IPS DF 19.7 (cell line): ENCODE data around the gene KLHDC4.

Experiments used
- DNase-seq: peaks from one replicate; pipeline ENCODE4 v3.0.0-alpha.2; 2013; ENCODE audit warnings: low read depth, low spot score

Gene KLHDC4

DNA sequence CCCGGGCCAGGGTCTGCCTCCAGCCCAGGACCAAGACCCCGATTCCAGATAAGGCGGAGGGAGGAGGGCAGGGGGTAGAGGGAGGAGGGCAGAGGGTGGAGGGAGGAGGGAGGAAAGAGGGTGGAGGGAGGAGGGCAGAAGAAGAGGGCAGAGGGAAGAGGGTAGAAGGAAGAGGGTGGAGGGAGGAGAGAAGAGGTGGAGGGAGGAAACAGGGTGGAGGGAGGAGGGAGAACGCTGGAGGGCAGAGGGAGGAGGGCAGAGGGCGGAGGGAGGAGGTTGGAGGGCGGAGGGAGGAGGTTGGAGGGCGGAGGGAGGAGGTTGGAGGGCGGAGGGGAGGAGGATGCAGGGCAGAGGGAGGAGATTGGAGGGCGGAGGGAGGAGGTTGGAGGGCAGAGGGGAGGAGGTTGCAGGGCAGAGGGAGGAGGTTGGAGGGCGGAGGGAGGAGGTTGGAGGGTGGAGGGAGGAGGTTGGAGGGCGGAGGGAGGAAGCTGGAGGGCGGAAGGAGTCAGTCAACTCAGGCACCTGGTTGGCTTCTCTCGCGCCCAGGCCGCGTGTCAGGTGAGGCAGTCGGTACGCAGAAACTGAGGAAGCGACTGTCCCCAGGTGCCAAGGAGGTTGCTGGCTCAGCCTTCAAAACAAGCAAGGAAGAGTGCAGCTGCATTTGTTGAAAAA is 65.2 kb downstream of the KLHDC4 start:
- no peak for DNase-seq

DNA sequence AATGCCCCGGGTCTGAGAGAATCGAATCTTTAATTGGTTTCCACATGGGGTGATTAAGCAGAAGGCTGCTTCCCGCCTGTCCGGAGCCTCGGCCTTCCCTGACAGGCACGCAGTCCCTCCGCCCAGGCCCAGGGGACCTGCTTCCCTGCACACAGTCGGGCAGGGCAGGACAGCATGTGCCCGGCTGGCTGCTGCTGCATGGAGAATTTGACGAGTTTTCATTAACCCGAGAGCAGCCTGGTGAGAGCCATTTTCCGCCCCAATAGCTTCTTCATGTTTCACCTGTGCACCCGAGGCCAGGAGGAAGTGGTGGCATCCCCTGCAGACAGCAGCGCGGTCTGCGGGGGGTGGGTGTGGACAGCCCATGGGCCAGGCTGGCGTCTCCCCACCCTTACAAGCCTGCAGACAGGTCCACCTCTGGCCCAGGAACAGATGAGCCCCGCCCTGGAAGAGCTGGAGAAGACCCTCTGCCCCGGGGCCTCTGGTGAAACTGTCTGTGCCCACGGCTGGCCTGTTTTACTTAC is 67.0 kb downstream of the KLHDC4 start:
- DNase-seq: no peak

DNA sequence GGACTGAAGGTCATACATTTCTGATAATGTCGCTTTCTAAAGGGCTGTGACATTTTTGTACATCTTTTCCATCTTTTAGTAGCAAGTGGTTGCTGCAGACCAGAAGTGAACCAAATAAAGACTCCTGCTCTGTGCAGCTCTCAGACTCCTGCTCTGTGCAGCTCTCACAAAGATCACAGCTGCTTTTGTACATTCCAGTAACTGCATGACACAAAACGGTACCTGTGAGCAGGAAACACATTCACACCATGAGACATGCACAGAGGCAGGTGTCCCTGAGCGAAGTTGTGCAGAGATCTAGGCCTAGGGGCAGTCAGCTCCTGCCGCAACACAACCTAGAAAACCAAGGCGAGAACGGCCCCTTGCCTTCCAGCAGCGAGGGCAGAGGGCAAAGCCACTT is 67.5 kb downstream of the KLHDC4 start:
- DNase-seq: no peak

- DNase-seq: no peak
Observed at GRCh38 chr16:87697792-87698191, 68.0 kb downstream of the KLHDC4 start.

DNA sequence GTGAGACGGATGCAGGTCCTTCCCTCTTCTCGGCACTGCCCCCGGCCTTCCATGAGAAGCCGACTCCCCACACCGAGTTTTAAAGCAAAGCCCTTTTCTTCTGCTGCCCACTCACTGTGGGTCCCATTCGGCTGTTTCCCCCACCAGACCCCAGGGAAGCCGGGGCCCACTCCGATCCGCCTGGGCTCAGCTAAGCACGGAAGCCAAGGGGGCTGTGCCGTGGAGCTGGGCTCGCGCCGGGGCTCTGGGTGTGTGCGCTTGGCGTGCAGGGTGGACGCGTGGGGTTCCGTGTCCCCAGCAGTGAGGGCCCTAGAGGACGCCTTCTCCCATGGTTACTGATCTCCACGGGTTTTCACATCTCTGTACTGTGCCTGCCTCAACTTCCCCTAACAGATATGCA is 68.5 kb downstream of the KLHDC4 start:
- DNase-seq: no peak

DNA sequence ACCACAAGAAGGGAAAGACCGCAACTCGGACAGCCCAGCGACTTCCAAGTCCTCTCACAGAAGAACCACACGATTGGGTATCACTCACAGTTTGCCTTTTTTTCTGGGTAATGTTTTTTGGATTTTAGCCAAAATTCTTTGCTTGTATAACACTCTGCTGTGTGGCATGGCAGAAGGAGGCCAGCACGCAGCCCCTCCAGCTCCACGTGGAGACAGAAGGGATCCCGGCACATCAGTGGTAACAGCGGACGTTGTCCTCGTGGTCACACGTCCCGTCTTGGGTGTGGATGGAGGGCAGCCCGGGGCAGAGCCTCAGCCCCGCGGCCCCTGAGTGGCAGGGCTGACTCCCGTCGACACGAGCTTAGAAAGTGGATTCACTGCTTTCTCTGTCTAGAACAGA is 69.1 kb downstream of the KLHDC4 start:
- no peak for DNase-seq

DNA sequence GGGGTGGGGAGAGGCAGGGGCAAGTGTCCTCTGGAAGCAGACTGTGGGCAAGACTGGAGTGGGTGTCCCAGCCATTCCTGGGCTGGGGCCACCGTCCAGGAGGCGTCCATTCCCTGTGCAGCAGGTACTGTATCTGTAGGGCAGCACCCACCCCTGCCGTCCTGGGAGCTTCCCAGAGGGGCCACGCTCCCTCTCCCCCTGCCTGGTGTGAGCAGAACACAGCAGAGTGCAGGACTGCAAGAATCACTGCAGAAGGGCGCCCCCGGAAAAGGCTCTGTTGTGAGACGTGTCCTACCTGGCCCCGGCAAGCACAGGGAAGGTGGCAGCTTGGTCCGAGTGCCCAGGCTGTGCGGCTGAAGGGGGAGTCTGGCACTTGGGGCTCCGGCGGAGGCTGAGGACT is 70.3 kb downstream of the KLHDC4 start:
- DNase-seq: no peak

DNA sequence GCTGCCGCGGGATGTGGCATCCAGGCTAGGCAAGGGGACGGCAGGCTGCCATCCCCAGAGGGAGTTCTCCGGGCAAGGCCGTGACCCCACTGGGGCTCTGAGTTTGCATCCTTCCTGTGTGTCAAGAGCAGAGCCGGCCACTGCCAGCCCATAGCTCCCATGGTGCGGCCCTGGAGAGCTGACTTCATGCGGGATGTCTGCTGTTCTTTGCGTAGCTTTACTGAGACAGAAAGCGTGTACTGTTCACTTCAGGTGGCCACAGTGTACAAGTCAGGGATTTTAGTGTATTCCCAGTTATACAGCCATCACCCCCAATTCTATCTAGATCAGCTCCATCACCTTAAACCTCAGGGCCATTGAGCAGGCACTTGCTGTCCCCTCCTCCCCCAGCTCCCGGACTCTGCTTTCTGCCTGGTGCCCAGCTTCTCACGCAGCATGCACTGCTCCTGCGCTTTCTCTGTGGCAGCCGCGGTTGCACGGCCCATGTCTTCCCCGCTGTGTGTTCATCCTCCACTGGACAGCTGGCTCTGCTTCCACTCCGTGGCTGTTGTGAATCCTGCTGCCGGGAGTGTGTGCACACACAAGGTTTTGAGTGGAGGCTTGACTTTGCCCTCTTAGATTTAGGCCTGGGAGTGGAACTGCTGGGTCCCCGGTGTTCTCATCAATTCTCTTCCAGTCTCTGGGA is 71.2 kb downstream of the KLHDC4 start:
- DNase-seq: no peak

DNA sequence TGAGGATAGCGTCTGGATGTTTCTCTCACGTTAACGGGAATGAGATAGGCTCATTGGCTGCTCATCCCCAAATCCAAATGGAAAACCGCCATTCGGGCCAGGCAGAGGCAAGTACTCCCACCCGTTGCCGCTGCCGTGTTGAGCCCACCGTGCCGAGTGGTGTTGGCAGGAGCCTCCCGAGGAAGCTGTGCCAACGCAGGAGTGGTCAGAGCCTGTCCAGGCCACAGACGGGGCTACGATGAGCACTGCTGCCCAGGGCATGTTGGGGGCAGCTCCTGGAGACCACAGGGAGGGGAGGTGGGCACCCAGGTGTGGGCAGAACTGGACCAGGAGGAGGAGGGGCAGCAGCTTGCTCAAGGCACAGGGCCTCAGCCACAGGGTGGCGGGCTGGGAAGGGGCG is 72.0 kb downstream of the KLHDC4 start:
- DNase-seq: no peak

- no peak for DNase-seq
Observed at GRCh38 chr16:87692756-87693155, 73.0 kb downstream of the KLHDC4 start.

- no peak for DNase-seq
Observed at GRCh38 chr16:87692176-87692575, 73.6 kb downstream of the KLHDC4 start.

- no peak for DNase-seq
Observed at GRCh38 chr16:87691686-87692079, 74.1 kb downstream of the KLHDC4 start.

DNA sequence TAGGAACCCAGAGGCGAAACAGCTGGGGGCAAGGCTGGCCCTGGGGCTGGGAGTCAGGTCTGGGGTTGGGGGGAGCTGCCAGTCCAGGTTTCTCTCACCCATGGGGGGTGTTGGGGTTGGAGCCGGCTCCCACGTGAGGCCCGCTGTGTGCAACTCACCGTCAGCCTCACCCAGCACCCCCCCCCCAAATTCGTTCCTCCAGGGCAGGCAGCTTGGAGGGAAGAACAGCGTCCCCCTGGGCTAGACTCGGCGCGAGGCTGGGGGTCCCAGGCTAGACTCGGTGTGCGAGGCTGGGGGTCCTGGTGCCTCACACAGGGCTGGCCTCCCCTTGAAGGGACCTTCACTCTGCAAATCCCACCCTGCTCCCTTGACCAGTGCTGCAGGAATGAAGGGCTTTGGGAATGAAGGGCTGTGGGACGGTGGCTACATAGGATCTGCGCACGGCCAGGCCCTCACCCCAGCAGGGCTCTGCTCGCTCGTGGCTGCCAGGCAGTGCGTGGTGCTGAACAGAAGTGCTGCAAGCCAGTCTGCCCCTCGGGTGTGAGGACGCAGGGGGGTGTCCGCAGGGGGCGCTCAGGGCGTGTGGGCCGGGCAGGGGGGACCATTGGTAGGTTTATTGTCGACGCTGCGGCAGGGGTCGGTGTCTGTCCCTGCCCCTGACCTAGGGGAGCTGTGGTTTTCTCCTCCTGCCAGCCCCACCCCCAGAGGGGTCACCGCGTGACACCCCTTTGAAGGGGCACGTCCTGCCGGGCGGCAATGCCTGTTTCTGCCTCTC is 74.7 kb downstream of the KLHDC4 start:
- DNase-seq: no peak

- no peak for DNase-seq
Observed at GRCh38 chr16:87689956-87690465, 75.8 kb downstream of the KLHDC4 start.

DNA sequence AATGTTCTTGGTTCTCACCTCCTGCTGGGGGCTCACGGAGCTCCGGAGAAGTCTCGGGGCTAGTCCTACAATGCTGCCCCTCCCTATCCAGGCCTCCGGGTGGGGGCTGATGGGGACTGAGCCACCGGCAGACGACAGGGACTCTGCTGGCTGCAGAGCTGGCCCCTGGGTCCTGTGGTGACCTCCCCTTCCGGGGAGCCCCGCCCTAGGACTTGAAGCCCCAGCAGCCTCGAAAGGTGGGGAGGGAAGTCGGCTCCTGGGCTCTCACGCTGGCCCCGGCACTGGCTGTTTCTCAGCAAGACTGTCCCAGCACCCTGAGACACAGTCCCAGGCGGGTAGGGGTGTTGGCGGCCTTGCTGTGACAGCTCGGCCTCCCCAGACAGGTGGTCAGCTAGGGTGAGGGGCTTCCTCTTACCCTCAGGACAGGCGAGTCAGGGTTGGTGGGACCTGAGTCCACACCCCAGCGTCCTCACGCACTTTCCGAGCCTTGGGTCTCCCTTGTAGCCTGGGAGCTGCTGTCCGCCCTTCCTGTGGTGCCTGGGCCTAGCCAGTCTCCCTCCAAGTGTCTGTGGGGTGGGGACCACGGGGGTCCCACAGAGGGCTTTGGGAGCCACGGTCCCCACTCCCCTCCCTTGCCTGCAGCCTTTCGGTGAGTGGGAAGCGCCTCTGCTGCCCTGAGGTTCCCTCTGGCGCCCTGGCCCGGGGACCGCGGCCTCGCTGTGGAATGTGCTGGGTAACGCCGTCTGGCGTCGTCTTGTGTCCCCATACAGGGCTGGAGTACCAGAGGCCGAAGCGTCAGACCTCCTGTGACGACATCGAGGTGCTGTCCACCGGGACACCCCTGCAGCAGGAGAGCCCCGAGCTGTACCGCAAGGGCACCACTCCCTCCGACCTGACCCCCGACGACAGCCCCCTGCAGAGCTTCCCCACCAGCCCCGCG is 76.6 kb downstream of the KLHDC4 start:
- DNase-seq: no peak

GRCh38 chr16:87687998-87688529 is 77.7 kb downstream of the KLHDC4 start:
- no peak for DNase-seq

GRCh38 chr16:87687126-87687910 is 78.5 kb downstream of the KLHDC4 start:
- DNase-seq: no peak

DNA sequence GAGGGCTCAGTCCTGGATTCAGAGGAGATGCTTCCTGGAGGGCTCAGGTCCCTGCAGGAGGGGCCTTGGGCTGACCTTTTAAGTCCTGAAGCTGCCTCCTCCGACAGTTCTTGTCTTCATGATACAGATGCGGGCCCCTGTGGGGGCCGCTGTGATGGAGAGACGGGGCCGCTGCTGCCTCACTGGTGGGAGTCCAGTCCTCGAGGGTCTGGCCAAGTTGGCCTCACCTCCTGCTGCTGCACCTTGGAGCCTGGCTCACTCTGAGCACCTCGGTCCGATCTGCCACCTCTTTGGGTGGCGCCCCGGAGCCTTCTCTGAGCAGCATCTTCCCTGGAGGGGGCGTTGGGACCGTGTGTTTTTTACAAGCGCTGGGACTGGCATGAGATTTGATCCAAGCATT is 79.1 kb downstream of the KLHDC4 start:
- DNase-seq: no peak

- DNase-seq: no peak
Observed at GRCh38 chr16:87685766-87686165, 80.0 kb downstream of the KLHDC4 start.

GRCh38 chr16:87685405-87685755 is 80.4 kb downstream of the KLHDC4 start:
- DNase-seq: no peak
